Cardiac fibroblast (primary cell): ENCODE measurements around the gene RDH12.
"Not testable (repeated sequence)": the region's sequence is repeated elsewhere in the genome, so short reads cannot be mapped to it uniquely, and the experiment has no call there.

Source experiments
- DNase-seq, 2 donors: peaks; one replicate each; pipeline versions ENCODE4 v3.0.0 to v3.0.0-alpha.2; 2010; ENCODE audit warnings: low read depth in 2 of 2
- H3K4me3 ChIP-seq, 2 donors: replicated peaks in 1 of 2; 1 replicate in 1 of 2; 2 replicates in 1 of 2; pipeline ENCODE4 v1.5.1; 2011; ENCODE audit warnings: low read depth in 2 of 2, low read length in 2 of 2, mild to moderate bottlenecking in 2 of 2, moderate library complexity in 1 of 2
- TF ChIP-seq, protein P1 (sequence below): IDR thresholded peaks from one replicate; pipeline ENCODE4 v1.5.1; 2011; ENCODE audit warnings: low read depth, mild to moderate bottlenecking, low read length, inconsistent platforms

RDH12 gene

DNA sequence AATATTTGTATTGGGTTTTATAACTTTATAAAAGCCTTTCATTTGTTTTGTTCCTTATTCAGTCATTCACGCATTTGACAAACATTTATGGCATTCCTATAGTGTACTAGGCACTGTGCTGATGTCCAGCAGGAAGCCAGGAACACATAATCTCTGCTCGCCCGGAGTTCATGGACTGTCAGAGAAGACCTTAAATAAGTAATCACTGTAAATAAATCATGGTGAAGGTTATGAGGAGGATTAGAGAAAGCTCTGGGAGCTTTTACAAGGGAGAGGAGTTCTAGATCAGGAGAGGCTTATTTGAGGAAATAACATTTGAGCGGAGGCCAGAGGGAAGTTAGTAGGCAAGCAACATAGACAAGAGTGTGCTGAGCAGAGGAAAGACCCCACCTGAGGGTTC, 4.7 kb upstream of the RDH12 start:
- TF ChIP-seq, protein P1, sequence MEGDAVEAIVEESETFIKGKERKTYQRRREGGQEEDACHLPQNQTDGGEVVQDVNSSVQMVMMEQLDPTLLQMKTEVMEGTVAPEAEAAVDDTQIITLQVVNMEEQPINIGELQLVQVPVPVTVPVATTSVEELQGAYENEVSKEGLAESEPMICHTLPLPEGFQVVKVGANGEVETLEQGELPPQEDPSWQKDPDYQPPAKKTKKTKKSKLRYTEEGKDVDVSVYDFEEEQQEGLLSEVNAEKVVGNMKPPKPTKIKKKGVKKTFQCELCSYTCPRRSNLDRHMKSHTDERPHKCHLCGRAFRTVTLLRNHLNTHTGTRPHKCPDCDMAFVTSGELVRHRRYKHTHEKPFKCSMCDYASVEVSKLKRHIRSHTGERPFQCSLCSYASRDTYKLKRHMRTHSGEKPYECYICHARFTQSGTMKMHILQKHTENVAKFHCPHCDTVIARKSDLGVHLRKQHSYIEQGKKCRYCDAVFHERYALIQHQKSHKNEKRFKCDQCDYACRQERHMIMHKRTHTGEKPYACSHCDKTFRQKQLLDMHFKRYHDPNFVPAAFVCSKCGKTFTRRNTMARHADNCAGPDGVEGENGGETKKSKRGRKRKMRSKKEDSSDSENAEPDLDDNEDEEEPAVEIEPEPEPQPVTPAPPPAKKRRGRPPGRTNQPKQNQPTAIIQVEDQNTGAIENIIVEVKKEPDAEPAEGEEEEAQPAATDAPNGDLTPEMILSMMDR, result no peak
- H3K4me3 ChIP-seq, result no peak overlapping the region
- no peak for DNase-seq

DNA sequence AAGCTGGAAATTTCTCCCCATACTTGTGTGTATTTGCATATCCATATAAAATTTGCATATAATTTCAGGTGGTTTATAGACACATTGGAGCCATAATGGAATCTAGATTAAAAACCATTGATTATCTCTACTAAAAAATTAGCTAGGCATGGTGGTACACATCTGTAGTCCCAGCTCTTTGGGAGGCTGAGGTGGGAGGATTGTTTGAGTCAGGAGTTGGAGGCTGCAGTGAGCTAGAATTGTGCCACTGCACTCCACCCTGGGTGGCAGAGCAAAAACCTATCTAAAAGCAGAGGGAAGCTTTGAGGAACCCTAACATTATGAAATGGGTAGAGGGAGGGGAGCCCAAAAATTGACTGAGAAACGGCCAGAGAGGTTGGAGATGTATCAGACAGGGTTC, 3.5 kb upstream of the RDH12 start:
- no peak for DNase-seq
- TF ChIP-seq, protein P1, result no peak
- no peak overlapping the region for H3K4me3 ChIP-seq

DNA sequence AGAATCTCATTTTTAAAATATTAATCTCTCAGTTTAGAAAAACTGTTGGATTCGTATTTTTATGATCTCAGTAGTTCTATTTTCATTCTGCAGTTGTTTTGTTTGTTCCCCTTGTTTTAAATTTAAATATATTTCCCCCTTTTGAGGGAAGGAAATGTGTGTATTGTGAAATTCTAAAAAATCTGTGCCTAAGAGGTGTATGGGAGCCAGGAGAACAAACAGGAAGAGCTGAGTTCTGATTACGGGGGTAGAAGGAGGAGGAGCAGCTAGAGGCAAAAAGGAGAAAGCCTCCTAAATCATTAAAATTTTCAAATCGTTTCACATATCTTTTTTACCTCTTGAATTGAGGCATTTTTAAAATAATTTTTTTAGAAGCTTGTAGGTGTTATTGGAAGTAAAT, 2.3 kb downstream of the RDH12 start:
- H3K4me3 ChIP-seq, result no peak overlapping the region
- DNase-seq, result no peak
- TF ChIP-seq, protein P1, result no peak

DNA sequence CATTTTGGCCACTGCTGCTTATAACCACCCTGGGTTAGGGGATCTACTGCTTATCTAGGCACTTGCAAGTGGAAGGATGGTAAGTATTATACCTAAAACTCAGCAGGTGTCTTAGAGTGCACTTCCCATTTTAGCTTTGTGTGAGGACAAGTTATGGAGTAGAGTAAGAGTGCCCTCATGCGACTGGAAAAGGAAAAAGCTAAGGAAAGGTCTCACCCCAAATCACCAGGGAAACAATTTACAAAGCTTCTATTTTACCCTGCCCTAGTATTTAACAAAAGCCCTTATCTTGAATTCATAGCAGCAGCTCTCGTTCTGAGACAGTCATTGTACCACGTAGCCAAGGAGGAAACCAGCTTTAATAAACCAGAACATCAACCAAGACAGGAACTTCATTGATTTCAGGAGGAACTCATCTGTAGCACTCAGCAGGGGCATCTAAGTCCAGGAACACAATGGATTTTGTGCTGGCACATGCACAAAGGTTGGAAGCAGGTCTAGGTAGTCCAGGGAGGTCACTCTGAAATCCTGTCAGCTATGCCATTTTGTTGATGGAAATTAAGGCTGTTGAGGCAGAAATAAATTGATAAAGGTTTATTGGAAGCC, 2.9 kb downstream of the RDH12 start:
- no peak overlapping the region for H3K4me3 ChIP-seq
- peak; percentile 74 to 75 for DNase-seq
- TF ChIP-seq, protein P1, result peak; percentile 74

DNA sequence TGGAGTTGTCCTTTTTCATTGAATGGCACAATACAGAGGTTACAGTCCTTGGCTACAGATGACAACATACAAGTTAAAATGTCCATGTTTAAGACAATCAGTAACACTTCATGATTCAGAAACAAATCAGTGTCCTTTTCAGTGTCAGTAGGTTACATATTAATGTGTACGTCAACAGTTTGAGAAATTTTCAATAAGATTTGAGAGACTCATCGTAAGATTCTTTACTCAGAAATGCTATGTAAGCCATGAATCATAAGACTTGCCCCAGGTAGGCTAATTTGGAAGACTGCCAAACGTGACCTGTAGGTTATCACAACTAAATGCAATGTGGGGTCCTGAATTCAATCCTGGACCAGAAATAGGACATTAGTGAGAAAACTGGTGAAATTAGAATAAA, 3.5 kb downstream of the RDH12 start:
- no peak for DNase-seq
- no peak overlapping the region for H3K4me3 ChIP-seq
- TF ChIP-seq, protein P1, result no peak

DNA sequence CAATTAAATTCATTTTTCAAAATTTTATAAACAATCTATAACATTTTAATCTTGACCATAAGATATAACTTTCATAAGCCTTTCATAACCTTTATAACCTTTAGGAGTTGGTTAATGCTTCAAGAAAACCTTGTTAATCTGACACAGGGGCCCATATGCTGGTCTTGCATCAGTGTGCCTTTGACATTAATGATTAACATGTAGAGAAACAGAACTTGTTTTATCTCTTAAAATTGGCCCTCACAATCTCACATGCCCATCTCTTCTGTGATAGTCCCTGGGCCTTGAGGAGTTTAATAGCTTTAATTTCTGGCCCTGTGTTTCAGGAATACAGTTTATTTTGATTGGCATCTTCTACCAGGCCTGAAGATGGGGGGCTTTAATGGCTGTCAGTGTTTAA, 7.7 kb downstream of the RDH12 start:
- not testable (repeated sequence) for DNase-seq, H3K4me3 ChIP-seq

DNA sequence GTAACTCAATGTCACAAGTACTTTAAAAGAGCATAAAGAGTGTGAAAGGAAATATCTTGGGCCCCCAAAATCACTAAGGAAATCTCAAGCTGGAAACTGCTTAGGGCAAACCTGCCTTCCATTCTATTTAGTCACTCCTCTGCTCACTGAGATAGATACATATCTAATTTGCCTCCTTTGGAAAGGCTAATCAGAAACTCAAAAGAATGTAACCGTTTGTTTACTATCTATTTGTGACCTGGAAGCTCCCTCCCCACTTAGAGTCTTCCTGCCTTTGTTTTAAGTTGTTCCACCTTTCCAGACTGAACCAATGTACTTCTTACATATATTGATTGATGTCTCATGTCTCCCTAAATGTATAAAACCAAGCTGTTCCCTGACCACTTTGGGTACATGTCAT, 8.1 kb downstream of the RDH12 start:
- H3K4me3 ChIP-seq, DNase-seq: not testable (repeated sequence)

DNA sequence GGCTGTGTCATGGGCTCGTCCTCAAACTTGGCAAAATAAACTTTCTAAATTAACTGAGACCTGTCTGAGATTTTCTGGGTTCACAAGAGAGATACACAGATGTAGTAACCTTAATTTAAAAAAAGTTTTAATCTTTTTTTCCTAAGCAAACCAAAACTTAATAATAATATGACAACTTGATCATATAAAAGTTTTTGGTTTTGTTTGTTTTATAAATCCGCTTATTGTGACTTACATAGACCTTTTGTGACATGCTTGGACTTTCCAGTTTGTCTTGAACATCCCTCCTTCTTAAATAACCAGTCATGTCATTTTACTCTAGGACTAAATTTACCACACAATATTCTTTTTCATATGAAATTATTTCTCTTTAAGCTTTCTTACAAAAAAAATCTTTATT, 8.5 kb downstream of the RDH12 start:
- peak in 1 of 2 donors; percentile 28 for DNase-seq
- TF ChIP-seq, protein P1, result no peak
- H3K4me3 ChIP-seq, result no peak overlapping the region
